Coronary artery (tissue), 2 donors: ENCODE results near the gene XAGE1B.
"Not testable (repeated sequence)": the region's sequence is repeated elsewhere in the genome, so short reads cannot be mapped to it uniquely, and the experiment has no call there.

Source experiments
- DNase-seq: peaks from one replicate; pipeline ENCODE4 v3.0.0-alpha.2; 2017; ENCODE audit warnings: low spot score
- H3K27ac ChIP-seq, 2 donors: fragments of 200-600 bp; sonication (generic); one replicate each; pipeline ENCODE4 v1.5.1; 2016 to 2019
- H3K4me3 ChIP-seq: fragments of 200-600 bp; sonication (generic); 2 replicates; pipeline ENCODE4 v1.5.1; 2016; ENCODE audit warnings: mild to moderate bottlenecking, moderate library complexity
- TF ChIP-seq, protein P1 (sequence below): fragments of 200-600 bp; sonication (generic); IDR thresholded peaks from one replicate; pipeline ENCODE4 v1.5.1; 2019; ENCODE audit warnings: antibody characterized with exemption

XAGE1B gene

DNA sequence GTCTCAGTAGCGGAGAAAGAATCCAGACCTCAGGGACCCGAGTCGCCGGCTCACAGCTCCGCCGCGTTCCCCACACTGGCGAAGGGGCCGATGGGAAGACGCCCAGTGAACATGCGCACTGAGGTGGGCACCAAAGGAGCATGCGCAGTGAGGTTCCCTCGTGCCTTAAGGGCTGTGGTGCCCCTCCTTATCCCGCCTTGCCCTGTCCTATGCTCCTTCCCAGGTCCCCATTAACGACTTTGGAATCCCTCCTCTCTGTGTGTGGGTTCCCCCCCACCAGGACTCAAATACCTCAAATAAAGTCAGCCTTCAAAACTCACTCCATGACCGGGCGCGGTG lies at the start of gene XAGE1B:
XAGE1B (minus strand) TSS at position 77 of the 339 bp plus-strand sequence. CDS start 1,536 bp downstream, outside the sequence.
- H3K27ac ChIP-seq, H3K4me3 ChIP-seq, DNase-seq: not testable (repeated sequence)

GRCh38 chrX:52563105-52563504 lies 46.2 kb upstream of the XAGE1B start:
- DNase-seq: no peak
- Histone ChIP-seq H3K4me3 (no peak overlapping the region), H3K27ac (no peak overlapping the region)
- TF ChIP-seq, protein P1, sequence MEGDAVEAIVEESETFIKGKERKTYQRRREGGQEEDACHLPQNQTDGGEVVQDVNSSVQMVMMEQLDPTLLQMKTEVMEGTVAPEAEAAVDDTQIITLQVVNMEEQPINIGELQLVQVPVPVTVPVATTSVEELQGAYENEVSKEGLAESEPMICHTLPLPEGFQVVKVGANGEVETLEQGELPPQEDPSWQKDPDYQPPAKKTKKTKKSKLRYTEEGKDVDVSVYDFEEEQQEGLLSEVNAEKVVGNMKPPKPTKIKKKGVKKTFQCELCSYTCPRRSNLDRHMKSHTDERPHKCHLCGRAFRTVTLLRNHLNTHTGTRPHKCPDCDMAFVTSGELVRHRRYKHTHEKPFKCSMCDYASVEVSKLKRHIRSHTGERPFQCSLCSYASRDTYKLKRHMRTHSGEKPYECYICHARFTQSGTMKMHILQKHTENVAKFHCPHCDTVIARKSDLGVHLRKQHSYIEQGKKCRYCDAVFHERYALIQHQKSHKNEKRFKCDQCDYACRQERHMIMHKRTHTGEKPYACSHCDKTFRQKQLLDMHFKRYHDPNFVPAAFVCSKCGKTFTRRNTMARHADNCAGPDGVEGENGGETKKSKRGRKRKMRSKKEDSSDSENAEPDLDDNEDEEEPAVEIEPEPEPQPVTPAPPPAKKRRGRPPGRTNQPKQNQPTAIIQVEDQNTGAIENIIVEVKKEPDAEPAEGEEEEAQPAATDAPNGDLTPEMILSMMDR: no peak

- TF ChIP-seq, protein P1: no peak
- DNase-seq: no peak
- H3K27ac ChIP-seq: no peak overlapping the region
- H3K4me3 ChIP-seq: no peak overlapping the region
These were observed 41.3 kb upstream of the XAGE1B start for GRCh38 chrX:52558140-52558539.

DNA sequence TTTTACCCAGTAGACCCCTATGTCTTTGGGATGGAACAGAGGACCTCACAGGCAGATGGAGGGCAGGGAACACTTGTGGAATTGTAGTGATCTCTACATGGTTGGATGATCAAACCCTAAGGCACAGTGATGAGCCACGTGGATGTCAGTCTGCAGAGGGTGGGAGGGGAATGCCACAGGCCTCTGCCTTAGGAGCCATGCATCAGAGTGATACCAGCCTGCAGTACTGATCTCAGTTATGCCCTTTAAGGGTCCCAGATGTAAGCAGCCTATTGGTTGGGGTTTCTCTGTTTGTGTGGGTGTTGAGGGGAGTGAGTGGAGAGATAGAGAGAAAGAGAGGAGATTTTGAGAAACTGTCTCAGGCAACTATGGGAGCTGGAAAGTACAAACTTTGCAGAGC lies 39.9 kb upstream of the XAGE1B start:
- Histone ChIP-seq H3K27ac (no peak overlapping the region), H3K4me3 (no peak overlapping the region)
- TF ChIP-seq, protein P1: no peak
- DNase-seq: no peak

DNA sequence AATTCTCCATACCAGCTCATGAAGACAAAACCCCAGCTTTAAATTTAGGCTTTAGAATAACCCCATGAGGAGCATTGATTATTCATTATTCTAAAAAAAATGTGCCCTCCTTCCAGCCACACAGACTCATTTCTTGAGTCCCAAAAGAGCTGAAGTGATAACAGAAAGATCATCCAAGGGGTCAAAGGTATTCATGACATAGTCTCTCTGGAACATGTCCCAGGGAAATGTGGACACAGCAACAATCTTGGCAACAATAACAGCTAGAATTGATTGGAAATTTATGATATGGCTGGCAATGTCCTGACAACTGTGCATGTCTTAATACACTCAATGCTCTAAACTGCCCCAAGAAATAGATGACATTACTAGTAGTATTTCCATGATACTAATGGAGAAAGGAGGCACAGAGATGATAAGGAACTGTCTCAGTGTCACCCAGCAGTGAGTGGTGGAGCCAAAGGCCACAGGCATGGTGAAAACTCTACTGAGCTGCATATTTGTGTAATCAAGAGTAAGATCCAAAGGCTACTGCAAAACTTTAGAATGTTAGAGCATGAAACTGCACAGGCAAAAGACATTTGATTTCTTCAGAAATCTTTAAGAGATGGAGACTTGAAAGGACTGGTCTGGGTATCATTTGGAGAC lies 37.3 kb upstream of the XAGE1B start:
- H3K4me3 ChIP-seq: no peak overlapping the region
- no peak for DNase-seq
- TF ChIP-seq, protein P1: no peak

DNA sequence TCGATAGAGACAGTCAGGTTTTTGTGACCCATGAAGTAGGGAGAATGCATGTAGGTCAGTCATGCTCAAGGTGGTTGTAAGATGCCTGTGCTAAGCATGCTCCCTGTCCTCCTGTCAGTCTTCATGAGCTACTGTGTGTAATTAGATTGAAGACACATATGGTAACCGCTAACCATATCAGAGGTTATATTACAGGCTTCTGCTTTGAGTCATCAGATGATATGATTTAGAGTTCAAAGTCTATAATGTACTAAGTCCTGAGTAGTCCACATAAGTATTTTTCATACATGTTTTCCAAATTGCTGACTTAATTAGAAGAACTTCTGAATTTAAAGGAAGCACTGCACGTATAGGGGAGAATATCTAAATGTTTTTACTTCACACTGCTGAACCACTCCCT lies 31.9 kb upstream of the XAGE1B start:
- not testable (repeated sequence) for H3K4me3 ChIP-seq, DNase-seq, H3K27ac ChIP-seq

More for the DNA sequence above, 37.3 kb upstream of the XAGE1B start:
- no peak overlapping the region for H3K27ac ChIP-seq

- Histone ChIP-seq H3K4me3 (no peak overlapping the region), H3K27ac (no peak overlapping the region)
- DNase-seq: no peak
- TF ChIP-seq, protein P1: no peak
These were observed 27.4 kb upstream of the XAGE1B start for GRCh38 chrX:52544147-52544840.

GRCh38 chrX:52542311-52542710 lies 25.4 kb upstream of the XAGE1B start:
- Histone ChIP-seq H3K4me3 (no peak overlapping the region), H3K27ac (no peak overlapping the region)
- DNase-seq: no peak
- TF ChIP-seq, protein P1: no peak

DNA sequence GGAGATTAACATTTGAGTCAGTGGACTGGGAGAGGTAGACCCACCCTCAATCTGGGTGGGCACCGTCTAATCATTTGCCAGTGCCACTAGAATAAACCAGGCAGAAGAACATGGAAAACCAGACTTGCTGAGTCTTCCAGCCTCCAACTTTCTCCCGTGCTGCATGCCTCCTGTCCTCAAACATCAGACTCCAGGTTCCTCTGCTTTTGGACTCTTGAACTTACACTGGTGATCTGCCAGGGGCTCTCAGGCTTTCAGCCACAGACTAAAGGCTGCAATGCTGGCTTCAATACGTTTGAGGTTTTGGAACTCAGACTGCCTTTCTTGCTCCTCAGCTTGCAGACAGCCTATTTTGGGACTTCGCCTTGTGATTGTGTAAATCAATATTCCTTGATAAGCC lies 24.2 kb upstream of the XAGE1B start:
- H3K4me3 ChIP-seq, DNase-seq, H3K27ac ChIP-seq: not testable (repeated sequence)

DNA sequence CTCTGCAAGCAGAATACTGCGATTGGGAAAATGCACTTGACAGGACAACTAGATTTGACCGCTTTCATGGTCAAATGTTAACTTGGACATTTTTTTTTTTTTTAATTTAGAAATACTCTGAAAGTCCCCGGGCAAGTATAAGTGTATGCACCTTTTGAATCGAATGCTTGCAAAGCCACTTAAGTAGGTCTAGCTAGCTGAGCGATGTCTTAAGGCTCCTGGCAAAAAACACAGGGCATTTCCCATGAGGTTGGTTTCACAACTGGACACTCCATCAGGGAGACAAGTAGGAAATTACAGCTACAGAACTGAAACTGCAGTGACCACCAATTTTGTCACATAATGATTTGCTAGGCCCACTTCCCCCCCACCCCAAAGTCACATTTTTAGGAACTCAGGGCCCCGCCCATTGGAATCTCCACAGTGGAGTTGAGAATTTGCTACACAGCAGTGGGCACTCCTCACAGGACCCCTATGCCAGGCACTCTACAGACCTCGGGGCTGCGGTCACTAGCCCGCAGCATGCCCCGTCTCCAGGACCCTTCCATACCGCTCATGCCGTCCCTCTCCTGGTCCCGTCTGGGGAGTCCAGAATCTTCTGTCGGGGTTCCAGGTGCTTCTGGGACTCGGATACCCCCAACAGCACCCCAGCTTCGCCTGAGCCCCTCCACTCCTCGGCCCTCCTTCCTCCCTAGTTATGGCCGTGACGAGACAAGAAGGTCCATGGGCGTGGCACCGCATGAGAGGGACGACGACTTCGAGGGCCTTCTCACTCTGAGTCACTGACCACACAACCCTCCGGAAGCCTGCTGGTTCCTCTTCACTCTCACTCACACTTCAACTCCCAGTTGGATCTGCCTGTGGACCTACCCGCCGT lies 515 bp downstream of the XAGE1B start:
- not testable (repeated sequence) for DNase-seq, H3K27ac ChIP-seq

GRCh38 chrX:52511126-52511525 lies 5.7 kb downstream of the XAGE1B start:
- DNase-seq, H3K27ac ChIP-seq, H3K4me3 ChIP-seq: not testable (repeated sequence)

More for the DNA sequence above, 515 bp downstream of the XAGE1B start:
- H3K4me3 ChIP-seq: not testable (repeated sequence)
